Endothelial cell of umbilical vein (primary cell): ENCODE results near the gene POP7. TPM values are rescaled to one million over a fixed set of nuclear protein-coding genes. Genes with fewer than 3 reads are reported as not detected.
A peak's percentile ranks its signal among the peaks of the same experiment; 100 is the strongest.

Experiments used
- BruUV-seq: library from RNA; stranded (reverse); fragments of 400-500 nt; replicated peaks from 2 replicates; lab custom pipeline; 2021; lab: Mats Ljungman, UMichigan
- CTCF ChIA-PET: fragments of 300-600, 350-600 bp; sonication (Branson Sonifier 250); formaldehyde crosslinking; loops from one replicate; lab custom pipeline; 2021; ENCODE audit warnings: antibody characterized with exemption, inconsistent platforms; lab: Charles Lee
- POLR2A ChIA-PET: fragments of 300-600, 350-600 bp; sonication (Branson Sonifier 250); formaldehyde crosslinking; loops from one replicate; lab custom pipeline; 2021; ENCODE audit warnings: antibody characterized with exemption, inconsistent platforms; lab: Charles Lee
- DNase-seq: peaks from one replicate; pipeline ENCODE4 v3.0.0-alpha.2; 2011; ENCODE audit warnings: low read depth, low spot score
- FAIRE-seq: peaks from 2 replicates; lab custom pipeline; 2011; peaks lifted over from hg19 to GRCh38; lab: Jason Lieb, UNC
- H2AFZ ChIP-seq: 2 replicates; pipeline ENCODE4 v1.6.0; 2012; ENCODE audit warnings: low read depth, low read length, control low read depth, inconsistent platforms
- H3K27ac ChIP-seq: 2 replicates; pipeline ENCODE4 v1.5.1; 2011; ENCODE audit warnings: low read depth, mild to moderate bottlenecking, control low read depth, low read length, moderate library complexity; ENCODE audit not compliant: insufficient read depth
- H3K27me3 ChIP-seq, 2 experiments: 2 replicates each; pipeline versions ENCODE4 v1.6.0 to v1.6.1; 2011; ENCODE audit warnings: low read length in 2 of 2, mixed read lengths in 1 of 2; ENCODE audit not compliant: control insufficient read depth in 2 of 2, insufficient read depth in 2 of 2
- H3K36me3 ChIP-seq, 2 experiments: 2 replicates in 1 of 2; 3 replicates in 1 of 2; pipeline ENCODE4 v1.5.1; 2011; ENCODE audit warnings: low read length in 2 of 2, mild to moderate bottlenecking in 1 of 2, moderate library complexity in 1 of 2; ENCODE audit not compliant: control insufficient read depth in 2 of 2, insufficient read depth in 2 of 2; ENCODE audit errors: extremely low read depth in 1 of 2
- H3K4me1 ChIP-seq: 3 replicates; pipeline ENCODE4 v1.5.1; 2011; ENCODE audit warnings: mild to moderate bottlenecking, low read length; ENCODE audit not compliant: control insufficient read depth, insufficient read depth; ENCODE audit errors: extremely low read depth
- H3K4me2 ChIP-seq: 2 replicates; pipeline ENCODE4 v1.6.1; 2011; ENCODE audit warnings: low read length, control low read depth, mixed read lengths; ENCODE audit not compliant: insufficient read depth
- H3K4me3 ChIP-seq, 3 experiments: fragments of 200-600 bp in 1 of 3; sonication (generic), shearing (Covaris generic) in 1 of 3; replicated peaks in 1 of 3; 2 replicates each; pipeline ENCODE4 v1.5.1; 2011 to 2016; ENCODE audit warnings: control low read depth in 3 of 3, low read length in 3 of 3, mild to moderate bottlenecking in 2 of 3, inconsistent platforms in 1 of 3, low read depth in 1 of 3, moderate library complexity in 1 of 3; ENCODE audit not compliant: insufficient read depth in 1 of 3
- H3K79me2 ChIP-seq: 2 replicates; pipeline ENCODE4 v1.6.0; 2012; ENCODE audit warnings: low read length, inconsistent platforms; ENCODE audit not compliant: control insufficient read depth, insufficient read depth
- H3K9ac ChIP-seq: replicated peaks from 2 replicates; pipeline ENCODE3; 2011; ENCODE audit warnings: low read length, control low read depth; ENCODE audit not compliant: insufficient read depth; ENCODE audit errors: extremely low read depth
- H3K9me1 ChIP-seq: replicated peaks from 3 replicates; pipeline ENCODE4 v1.6.0; 2011; ENCODE audit warnings: mild to moderate bottlenecking, low read length; ENCODE audit not compliant: control insufficient read depth, insufficient read depth; ENCODE audit errors: extremely low read depth
- H3K9me3 ChIP-seq: replicated peaks from 2 replicates; pipeline ENCODE4 v1.5.1; 2012; ENCODE audit warnings: low read length, inconsistent platforms; ENCODE audit not compliant: control insufficient read depth, insufficient read depth
- H4K20me1 ChIP-seq: replicated peaks from 2 replicates; pipeline ENCODE3; 2011; ENCODE audit warnings: mild to moderate bottlenecking, low read length; ENCODE audit not compliant: control insufficient read depth, insufficient read depth; ENCODE audit errors: extremely low read depth
- GATA2 ChIP-seq: IDR thresholded peaks from 2 replicates; pipeline ENCODE4 v1.7.0; 2011; ENCODE audit warnings: low read depth, mild to moderate bottlenecking, moderate library complexity, mixed read lengths, low read length; ENCODE audit not compliant: insufficient read length, insufficient read depth
- POLR2A ChIP-seq: IDR thresholded peaks from 2 replicates; pipeline ENCODE4 v1.6.1; 2012; ENCODE audit warnings: low read depth, mild to moderate bottlenecking, control low read depth, low read length
- dilution Hi-C: fragments of 300-500 bp; cut with MboI; formaldehyde crosslinking; loops from one replicate; pipeline ENCODE4 v1.15.0; 2019; ENCODE audit warnings: low sequenced_read_pairs; ENCODE audit not compliant: extremely low pct_ligation_motif_present
- intact Hi-C: fragments of 100-400 bp; cut with micrococcal nuclease; formaldehyde crosslinking; loops from one replicate; pipeline ENCODE4 v1.10.0; 2022
- polyA plus RNA-seq, 4 experiments: library from polyadenylated mRNA; depleted of rRNA in 3 of 4; stranded (reverse) in 3 of 4; unstranded in 1 of 4; fragments of >200 nt; gene quantifications; 2 replicates each; pipeline versions ENCODE4 v1.2.1 to v1.2.3, GENCODE V29; 2011 to 2012; ENCODE audit warnings: missing spikeins in 1 of 4
- total RNA-seq: library from RNA; stranded (reverse); gene quantifications from 2 replicates; pipeline ENCODE4 v1.2.3, GENCODE V29; 2021

POP7 gene
- total and polyA plus RNA-seq, 2 donors (not counting 3 experiments of a cell fraction or from before 2014, with no cell fraction given): 47.4 to 48.8 TPM

- FAIRE-seq (no peak), DNase-seq (no peak)
- Histone ChIP-seq H3K4me3 (peak overlapping the region in 1 of 3 experiments; percentile 88), H3K9ac (no peak overlapping the region), H3K79me2 (peaks cover 28% of the 10 kb centered on the region), H3K9me3 (no peaks in the 10 kb centered on the region), H3K9me1 (no peaks in the 10 kb centered on the region), H3K27me3 (no peaks in the 10 kb centered on the region), H3K4me2 (no peak overlapping the region), H3K36me3 (peaks cover 10 to 39% of the 10 kb centered on the region in 2 experiments), H2AFZ (no peak overlapping the region), H3K4me1 (peaks cover 4% of the 10 kb centered on the region), H4K20me1 (no peaks in the 10 kb centered on the region), H3K27ac (peak overlapping the region; percentile 26)
- no peak for TF ChIP-seq GATA2
- peak; percentile 18 for TF ChIP-seq POLR2A
- POLR2A ChIA-PET: interaction anchor here (1.0 kb wide), 3 partner anchors 90 to 248 kb away, joined by 3 to 5 read pairs (median 4); partner anchors contain the start of genes FBXO24, LRCH4 and ZCWPW1
- intact Hi-C loops: loop anchor here (5.0 kb wide), 1 partner anchor 209 kb away; no protein-coding TSS in a partner anchor
- dilution Hi-C loops: no loop called here
- CTCF ChIA-PET: interaction anchor here (0.6 to 2.2 kb wide), 6 partner anchors 16 to 211 kb away, joined by 3 to 9 read pairs (median 4); no protein-coding TSS in a partner anchor
- no TSS peak for BruUV-seq
Measured at GRCh38 chr7:100676501-100677306, 29.2 kb upstream of the POP7 start.

- H3K36me3 ChIP-seq: peaks cover 11 to 47% of the 10 kb centered on the region in 2 experiments
- POLR2A ChIA-PET: interaction anchor here (1.0 kb wide), 2 partner anchors 91 to 223 kb away, joined by 4 to 5 read pairs; partner anchors contain the start of genes FBXO24 and LRCH4
- H3K27ac ChIP-seq: no peak overlapping the region
- intact Hi-C loops: loop anchor here (5.0 kb wide), 1 partner anchor 210 kb away; no protein-coding TSS in a partner anchor
- H3K27me3 ChIP-seq: no peaks in the 10 kb centered on the region
- H3K4me1 ChIP-seq: peaks cover 4% of the 10 kb centered on the region
- peaks cover 28% of the 10 kb centered on the region for H3K79me2 ChIP-seq
- BruUV-seq: no TSS peak
- DNase-seq (no peak), FAIRE-seq (no peak)
- H3K4me2 ChIP-seq: no peak overlapping the region
- no peaks in the 10 kb centered on the region for H3K9me3 ChIP-seq
- H4K20me1 ChIP-seq: no peaks in the 10 kb centered on the region
- TF ChIP-seq GATA2 (no peak), POLR2A (peak; percentile 19)
- H2AFZ ChIP-seq: no peak overlapping the region
- no peak overlapping the region for H3K9ac ChIP-seq
- dilution Hi-C loops: no loop called here
- CTCF ChIA-PET: interaction anchor here (0.9 to 2.2 kb wide), 3 partner anchors 15 to 89 kb away, joined by 3 to 9 read pairs (median 5); no protein-coding TSS in a partner anchor
- H3K4me3 ChIP-seq: no peak overlapping the region
- no peaks in the 10 kb centered on the region for H3K9me1 ChIP-seq
Measured at GRCh38 chr7:100677308-100678267, 28.3 kb upstream of the POP7 start.
